HG02678 (cell line): ENCODE results near the gene ZNF567.
"Not testable (repeated sequence)": the region's sequence is repeated elsewhere in the genome, so short reads cannot be mapped to it uniquely, and the experiment has no call there.

ENCODE experiments used
- ATAC-seq: cut with Tn5 transposase; IDR thresholded peaks from one replicate; pipeline ENCODE4 v1.9.1; 2021; ENCODE audit warnings: mild to moderate bottlenecking, moderate library complexity; ENCODE audit not compliant: unreplicated experiment

Gene ZNF567

GRCh38 chr19:36749613-36750012 is 62.2 kb downstream of the ZNF567 start:
- ATAC-seq: not testable (repeated sequence)

- no peak for ATAC-seq
These were observed 62.8 kb downstream of the ZNF567 start for GRCh38 chr19:36750066-36750691.
